Endometrium (tissue), 2 donors: ENCODE results near the gene STARD4.

Source experiments
- FAIRE-seq: peaks from 2 replicates; lab custom pipeline; 2012; peaks lifted over from hg19 to GRCh38; lab: Jason Lieb, UNC
- donor health status: control.
- donor health status: control.

STARD4 gene, protein sequence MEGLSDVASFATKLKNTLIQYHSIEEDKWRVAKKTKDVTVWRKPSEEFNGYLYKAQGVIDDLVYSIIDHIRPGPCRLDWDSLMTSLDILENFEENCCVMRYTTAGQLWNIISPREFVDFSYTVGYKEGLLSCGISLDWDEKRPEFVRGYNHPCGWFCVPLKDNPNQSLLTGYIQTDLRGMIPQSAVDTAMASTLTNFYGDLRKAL

DNA sequence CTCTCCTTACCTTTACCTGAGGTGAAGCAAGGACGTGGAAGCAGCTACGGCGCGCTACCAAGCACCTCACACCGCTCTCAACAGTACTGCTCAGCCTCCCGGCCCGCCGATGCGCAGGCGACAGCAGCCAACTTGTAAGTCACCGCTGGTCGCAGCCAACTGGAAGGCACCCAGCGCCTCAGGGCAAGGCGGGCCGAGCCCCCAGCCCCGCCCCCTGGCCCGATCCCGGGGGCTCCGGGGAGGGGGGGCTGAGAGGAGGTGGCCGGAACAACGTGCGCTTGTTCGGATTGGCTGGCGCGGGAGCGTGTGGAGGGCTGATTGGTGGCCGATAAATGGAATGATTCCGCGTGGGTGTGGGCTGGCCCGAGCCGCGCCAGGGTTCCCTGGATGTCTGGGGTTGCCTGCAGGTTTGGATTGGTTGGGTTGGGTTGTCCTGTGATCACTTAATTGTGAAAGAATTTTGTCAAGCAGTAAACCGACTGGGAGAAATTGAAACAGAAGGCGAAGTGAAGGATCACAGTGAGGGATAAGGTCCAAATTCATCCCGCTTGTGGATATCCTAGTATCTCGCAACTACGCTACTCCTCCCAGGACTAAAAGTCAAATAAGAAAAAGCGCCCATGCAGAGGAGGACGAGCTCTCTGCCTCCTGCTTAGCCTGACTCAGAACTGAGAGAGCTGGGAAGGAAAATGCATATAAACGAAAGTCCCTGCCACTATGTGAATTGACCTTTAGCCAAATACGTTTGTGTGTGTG lies at the start of gene STARD4:
STARD4 (minus strand) TSS at position 161 of the 756 bp plus-strand sequence. CDS start 5,102 bp downstream, outside the sequence.
- FAIRE-seq = peak; percentile 84

DNA sequence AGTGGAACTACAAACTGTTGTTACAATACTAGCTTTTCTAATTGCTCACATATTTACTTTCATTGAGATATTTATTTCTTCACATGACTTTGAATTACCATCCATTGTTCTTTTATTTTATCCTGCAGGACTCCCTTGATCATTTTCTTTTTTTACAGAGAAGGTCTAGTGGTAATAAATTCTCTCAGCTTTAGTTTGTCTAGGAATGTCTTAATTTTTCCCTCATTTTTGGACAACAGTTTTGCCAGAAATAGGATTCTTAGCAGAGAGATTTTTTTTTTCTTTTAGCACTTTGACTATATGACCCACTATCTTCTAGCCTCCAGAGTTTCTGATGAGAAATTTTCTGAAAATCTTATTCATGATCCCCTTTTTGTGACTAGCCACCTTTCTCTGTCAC lies 47.3 kb upstream of the STARD4 start:
- no peak for FAIRE-seq

DNA sequence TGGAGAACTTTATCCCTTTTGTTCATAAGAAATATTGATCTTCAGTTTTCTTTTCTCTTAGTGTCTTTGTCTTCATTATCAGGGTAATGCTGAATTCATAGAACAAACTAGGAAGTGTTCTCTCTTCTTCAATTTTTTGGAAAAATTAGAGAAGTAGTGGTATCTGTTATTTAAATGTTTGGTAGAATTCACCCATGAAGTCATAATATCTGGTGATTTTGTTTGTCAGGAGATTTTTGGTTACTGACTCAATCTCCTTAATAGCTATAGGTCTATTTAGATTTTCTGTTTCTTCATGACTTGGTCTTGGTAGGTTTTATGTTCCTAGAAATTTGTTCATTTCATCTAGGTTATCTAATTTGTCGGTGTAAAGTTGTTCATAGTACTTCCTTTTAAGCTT lies 45.4 kb upstream of the STARD4 start:
- no peak for FAIRE-seq

DNA sequence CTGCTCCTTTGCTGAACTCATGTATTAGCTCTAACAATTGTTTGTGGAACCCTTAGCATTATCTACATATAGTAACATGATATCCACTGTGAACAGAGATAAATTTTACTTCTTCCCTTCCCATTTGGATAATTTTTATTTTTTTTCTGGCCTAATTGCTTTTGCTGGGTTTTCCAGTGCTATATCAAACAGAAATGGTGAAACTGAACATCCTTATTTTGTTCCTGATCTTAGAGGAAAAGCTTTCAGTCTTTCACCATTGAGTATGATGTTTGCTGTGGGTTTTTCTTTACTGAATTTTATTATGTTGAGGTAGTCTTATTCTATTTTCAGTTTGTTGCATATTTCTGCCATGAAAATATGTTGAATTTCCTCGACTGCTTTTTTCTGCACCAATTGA lies 44.8 kb upstream of the STARD4 start:
- FAIRE-seq = no peak

DNA sequence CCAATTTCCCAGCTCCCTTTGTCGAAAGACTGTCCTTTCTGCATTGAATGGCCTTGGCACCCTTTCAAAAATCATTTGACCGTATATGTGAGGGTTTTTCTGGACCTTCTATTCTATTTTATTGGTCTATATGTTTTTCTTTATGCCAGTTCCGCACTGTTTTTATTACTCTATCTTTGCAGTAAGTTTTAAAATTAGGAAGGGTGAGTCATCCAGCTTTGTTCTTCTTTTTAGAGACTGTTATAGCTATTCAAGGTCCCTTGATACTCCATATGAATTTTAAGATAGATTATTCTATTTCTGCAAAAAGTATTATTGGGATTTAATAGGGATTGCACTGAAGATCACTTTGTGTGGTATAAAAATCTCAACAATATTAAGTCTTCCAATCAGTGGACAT lies 44.2 kb upstream of the STARD4 start:
- FAIRE-seq = no peak

DNA sequence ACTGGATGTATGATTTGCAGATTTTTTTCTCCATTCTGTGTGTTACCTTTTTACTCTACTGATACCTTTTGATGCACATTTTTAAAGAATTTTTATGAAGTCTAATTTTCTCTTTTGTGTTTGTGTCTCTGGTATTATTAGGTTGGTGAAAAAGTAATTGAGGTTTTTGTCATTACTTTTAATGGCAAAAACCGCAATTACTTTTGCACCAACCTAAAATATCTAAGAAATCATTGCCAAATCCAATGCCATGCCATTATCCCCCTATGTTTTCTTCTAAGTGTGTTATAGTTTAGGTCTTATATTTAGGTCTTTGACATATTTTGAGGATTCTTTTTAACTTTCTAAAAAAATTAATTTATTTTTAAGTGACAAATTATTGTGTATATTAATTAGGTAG lies 43.4 kb upstream of the STARD4 start:
- FAIRE-seq = no peak

DNA sequence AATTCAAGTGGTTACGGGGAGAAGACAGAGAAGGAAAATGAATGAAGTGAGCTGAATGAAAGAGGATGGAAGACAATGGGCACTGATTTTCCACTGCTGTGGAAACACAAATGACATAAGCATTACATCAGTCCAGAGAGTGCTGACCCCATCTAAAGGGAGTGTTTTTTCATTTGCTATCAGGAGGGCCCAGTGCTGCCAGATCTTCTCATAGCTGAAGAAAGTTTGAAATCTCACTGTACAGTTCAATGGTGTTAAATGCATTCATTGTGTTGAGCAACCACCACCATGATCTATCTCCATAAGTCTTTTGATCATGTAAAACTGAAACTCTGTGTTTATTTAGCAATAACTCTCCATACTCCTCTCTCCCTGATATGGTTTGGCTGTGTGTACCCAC lies 41.5 kb upstream of the STARD4 start:
- no peak for FAIRE-seq

DNA sequence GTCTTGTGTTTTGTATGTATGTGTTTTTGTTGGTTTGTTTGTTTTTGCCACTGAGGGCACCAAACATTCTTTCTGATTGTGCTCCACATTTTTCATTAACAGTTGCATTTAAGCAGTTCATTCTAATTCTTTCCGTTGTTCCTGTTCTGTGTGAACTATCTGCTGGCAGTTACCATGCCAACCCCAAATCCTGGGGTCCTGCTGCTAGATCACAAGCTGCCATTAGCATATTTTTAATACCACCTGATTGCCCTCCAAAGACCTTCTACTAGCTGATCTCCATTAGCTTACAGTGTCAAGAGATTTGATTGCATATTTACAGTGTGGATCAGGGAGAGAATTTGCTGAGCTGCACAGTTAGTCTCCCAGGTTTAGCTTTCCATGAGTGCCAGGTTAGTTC lies 40.6 kb upstream of the STARD4 start:
- no peak for FAIRE-seq

DNA sequence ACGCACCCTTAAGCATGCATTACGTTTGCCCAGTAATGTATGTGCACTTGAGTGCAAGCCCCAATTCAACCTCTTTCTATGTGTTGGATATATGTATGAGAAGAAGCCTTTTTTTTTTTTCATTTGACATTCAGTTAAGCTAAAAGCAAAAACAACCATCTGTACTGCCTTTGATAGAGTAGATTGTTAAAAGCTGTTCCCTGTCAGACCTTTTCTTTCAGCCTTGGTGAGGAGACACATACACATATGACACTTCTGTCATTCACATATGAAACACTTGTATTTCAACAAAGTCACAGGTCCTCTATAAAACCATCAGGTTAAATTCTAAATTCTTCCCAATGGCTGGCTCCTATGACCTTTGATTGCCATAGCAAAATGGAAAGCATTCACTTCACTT lies 40.2 kb upstream of the STARD4 start:
- no peak for FAIRE-seq

DNA sequence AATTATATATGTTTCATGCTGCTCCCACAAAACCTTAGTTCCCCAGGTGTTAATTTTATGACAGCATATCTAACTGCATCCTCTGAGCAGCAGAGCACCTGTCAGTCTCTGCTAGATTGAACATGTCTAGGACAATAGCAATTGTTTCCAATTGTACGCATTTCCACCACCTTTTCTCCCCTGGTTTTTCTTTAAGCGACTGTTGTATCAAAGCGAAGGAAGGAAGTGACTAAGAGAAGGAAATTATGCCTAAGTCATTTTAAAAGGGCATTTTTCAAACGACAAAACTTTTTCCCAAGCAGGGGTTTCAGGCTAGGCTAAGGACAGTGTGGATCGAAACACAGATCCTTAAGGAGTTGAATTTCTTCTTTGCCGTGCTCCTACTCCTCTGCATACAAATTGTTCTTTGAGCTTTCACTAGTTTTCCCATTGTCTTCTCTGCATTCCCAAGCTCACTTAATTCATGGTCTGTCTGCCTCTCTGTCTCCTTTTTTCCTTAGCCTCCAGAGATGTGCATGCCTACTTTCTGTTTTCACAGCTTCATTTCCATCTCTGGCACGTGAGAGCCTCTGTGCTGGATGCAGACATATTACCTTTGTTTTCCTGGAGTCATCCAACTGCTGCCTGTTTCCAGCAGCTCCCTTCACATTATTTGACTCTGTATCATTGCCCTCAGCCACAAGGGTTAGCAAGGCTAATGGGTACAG lies 39.4 kb upstream of the STARD4 start:
- no peak for FAIRE-seq

DNA sequence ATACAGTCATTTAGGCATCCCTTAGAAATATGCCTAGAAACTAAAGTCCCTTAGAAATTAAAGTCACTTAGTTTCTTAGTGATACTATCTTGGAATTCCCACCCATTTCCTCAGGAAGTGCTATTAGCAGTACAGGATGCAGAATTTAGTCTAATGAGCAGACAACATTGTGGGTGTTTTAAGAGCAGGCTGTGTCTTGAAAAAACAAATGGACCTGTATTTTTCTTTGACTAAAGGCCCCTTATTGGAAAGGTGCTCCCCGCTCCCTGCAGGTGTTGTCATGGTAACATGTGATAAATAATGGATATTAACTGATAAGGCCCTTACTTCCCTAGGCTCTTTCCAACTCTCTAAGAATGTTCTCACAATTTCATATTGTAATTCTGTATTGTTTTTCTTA lies 38.8 kb upstream of the STARD4 start:
- FAIRE-seq = no peak

DNA sequence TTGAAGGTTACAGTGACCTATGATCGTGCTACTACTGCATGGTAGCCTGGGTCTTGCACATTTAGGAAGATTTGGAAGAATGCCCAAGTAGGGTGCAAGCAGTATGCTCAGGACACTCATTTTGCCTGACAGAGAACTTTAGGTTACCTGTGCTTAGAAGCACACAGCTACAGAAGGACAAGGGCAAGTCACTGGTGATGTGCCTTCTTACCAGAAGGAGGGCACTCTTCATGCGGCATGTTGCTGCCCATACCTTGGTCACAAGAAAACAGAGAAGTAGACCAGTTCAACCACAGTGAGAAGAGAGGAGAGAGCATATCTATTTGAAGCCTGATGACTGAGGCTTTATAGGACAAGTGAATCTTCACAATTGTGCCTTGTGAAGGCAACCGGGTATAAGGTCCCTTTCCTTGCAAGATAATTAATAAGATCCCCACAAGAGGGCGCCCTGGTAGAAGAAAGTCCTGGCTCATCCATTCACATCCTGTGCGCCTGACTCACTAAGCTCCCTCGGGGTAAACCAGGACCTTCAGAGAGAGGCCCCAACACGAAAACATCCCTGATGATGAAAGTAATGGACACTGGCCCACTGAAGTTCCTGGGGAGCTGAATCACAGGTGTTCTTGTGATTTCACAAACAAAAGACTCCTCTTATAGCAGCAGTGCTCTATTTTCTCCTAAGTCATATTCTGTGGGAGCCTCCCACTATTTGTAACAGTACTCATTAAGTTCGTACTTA lies 38.1 kb upstream of the STARD4 start:
- no peak for FAIRE-seq

DNA sequence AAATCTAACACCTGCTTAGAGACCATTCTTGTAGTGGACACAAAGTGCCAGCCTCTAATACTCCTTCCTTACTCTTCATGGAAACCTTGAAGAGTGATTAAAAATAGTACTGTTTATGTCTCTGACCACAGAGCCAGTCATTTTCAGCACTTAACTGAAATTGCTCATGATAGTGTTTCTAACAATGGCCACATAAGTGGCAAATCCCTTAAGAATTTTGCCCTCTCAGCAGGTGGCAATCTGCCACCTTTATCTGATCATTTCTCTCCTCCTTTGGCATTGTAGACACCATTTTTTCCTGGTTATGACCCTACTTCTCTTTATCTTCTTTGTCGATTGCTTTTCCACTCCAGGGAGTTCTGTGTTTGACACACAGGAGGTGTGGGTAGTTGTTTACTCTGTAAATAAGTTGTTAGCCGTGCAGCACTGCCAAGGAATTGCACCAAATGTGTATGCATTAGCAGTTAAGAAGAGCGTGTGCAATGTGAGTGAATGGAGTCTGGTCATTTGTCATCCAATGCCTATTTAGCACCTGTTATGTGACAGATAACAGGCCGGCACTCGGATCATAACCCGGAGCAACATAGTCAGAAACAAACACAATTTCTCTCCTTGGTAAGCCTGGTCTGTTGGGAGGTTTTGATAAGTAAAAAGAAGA lies 36.8 kb upstream of the STARD4 start:
- no peak for FAIRE-seq

DNA sequence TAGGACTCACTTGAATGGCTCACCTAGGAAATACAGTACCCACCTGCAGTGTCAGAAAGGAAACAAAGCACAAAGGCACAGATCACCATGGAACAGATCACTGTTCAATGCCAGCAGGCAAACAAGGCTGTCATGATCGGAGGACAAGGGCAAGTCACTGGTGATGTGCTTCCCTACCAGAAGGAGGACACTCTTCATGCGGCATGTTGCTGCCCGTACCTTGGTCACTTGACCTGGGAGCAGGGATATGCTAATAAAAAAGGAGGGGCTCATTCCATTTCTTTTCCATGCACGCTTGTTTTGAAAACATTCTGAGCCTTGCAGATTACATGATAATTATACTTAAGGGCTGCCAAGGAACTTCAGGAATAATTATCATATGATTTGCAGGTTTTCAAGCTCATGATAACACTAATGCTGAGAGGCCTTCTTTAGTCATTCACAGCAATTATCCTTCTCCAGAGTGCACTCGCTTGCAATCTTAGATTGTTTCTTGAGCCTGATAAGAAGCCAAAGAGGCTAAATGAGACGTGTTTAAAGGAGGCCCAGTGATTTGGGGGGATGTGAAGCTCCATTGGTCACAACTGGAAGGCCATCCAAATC lies 36.1 kb upstream of the STARD4 start:
- FAIRE-seq = no peak

DNA sequence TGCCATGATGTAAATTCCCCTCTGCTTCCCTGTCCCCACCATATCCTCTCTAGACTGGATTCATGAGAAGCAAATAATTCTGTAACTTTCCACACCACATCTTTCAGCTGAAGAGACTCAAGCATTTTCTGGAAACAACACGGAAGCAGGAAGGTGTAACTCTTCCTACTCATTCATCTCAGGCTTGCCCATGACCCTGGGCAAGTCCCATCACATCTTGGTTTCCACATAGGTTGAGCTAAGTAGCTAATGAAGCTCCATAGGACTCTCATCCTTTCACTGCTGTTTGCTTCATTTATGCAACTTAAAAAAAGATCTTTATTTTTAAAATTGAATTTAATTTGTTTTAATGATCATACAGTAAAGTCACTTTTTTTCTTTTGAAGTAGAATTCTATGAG lies 32.7 kb upstream of the STARD4 start:
- no peak for FAIRE-seq

DNA sequence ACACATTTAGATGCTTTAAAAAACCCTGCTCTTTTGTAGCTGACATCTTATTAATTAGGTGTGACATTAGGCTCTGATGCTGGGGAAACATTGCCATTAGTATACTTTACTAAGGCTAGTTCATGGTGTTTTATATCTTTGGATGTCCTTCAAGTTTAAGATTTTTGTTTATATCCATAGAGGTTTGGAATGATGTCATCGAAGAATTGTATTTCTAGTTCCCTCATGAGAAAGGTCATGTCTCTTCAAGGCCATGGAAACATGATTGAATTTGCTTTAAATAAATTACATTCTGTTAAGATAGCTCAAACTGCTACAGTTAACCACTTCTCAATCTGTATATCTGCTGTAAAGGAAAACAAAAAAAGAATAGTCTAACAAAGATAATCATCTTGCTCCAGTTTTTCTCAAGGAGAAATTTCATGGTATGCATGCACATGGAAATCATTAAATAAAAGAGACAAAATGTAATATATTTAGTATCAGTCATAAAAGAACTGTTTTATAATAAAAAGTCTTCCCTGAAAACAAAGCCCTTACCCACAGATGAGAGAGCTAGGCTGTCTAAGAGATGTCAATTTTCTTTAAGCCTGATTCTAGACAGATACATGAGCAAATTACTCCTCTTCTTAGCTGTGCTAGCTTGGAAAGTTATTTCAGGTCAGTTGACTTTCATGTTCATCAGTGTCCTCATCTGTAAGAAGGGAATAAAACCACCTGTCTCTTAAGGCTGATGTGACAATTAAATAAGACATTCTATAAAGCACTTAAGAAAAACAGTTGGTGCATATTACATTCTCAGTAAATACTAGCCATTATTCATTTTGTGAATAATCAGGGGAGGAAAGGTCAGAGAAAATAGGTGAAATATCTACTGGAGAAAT lies 25.0 kb upstream of the STARD4 start:
- FAIRE-seq = peak; percentile 95

DNA sequence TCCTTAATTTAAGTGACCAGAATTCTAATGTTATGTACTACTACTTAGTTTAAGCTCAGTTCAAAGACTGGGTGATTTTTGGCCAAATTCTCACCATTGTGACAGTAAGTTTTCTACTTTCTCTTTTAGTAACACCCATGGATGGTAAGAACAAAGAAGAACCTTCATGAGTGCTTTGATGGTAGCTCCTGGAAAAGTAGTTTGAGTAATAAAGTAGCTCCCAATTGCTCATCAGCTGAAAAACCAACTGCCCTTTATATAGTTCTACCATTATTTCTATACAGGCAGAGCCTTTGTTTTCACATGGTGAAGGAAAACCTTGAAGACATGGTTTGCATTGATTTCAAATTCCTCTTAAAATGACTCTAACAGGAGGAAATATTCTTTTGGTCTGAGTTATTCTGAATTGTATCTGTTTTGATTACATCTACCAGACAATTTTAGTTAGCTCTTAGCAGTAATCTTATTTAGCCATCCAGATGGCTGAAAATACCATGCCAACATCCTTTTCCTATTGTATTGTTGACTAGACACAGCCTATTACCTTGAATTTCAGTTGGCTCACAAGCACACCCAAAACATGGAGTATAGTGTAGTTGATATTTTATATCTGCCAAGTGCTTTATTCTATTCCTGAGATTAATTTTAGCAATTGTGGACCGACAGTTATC lies 23.7 kb upstream of the STARD4 start:
- FAIRE-seq = no peak

DNA sequence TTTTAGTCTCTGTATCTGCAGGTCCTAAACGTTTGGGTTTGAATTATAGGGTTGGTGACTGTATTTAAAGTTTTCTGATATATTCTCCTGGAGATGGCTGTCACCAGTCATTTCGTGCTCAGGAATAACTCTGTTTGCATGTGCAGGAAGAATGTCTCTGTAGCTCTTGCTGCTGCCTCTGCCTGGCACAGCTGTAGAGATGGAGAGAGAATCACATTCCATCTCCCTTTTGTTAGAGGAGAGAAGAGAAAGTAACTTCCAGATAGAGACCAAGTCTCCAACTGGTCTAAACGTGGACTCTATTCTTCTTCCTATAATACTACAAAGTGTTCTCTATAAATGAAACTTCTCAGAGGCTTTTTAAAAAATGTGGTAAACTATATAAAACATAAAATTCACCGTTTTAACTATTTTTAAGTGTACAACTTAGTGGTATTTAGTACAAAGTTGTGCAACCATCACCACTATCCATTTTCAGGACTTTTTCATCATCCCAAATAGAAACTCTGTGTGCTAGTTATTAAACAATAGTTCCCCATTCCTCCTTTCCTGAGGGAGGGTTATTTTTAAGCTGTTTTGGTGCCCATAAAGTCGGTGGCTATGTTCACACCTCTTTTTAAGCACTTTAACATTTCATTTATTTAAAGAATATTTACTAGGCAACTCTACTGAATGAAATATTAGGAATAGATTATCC lies 20.7 kb upstream of the STARD4 start:
- FAIRE-seq = no peak

DNA sequence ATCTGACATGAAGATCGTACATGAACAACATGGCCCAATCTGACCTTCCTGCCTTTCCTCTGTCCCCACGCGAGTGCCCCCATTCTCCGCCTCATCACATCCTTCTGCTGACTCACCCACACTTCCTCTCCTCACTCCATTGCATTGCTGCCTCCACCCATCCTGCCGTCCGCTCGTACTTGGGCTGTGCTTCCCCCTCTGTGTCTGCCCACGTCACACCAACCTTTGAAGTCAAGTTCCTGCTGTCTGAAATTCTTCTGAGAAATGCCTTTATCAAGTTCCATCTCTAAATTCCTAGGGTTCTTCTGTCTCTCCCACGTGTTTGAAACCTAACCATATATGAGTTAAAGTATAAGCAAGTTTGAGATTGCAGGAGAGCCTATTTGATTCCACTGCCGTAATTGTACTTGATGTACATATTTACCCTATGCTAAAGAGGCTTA lies 18.0 kb upstream of the STARD4 start:
- no peak for FAIRE-seq
